Esophagus squamous epithelium (tissue), 4 donors: Measurements from ENCODE around the gene FCSK.

Experiments used
- CTCF ChIP-seq, 6 experiments: fragments of 450-650 bp in 4 of 6; fragments of 200-600 bp in 2 of 6; sonication (generic) in 2 of 6; IDR thresholded peaks; one replicate each; pipeline ENCODE4 v1.5.1; 2016 to 2019; ENCODE audit warnings: antibody characterized with exemption in 6 of 6, mild to moderate bottlenecking in 4 of 6, moderate library complexity in 4 of 6
- POLR2A ChIP-seq, 4 donors: fragments of 450-650 bp; IDR thresholded peaks; one replicate each; pipeline ENCODE4 v1.6.1; 2017; ENCODE audit warnings: antibody characterized with exemption in 4 of 4, mild to moderate bottlenecking in 4 of 4, moderate library complexity in 3 of 4

DNA sequence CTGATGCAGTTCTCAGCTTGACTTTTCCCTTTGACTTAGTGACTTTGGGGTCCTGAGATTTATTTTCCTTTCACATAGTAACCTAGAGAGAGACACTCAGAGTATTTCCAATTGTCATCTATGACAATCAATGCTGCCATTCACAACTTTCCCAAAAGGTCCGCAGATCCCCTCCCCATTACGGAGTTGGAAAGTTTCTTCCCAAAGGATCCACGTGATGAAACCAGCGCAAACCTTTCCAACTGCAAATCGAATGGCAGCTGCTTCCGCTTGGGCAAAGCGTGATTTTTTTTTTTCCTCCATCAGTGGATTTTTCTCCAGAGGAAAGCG, 538 bp upstream of the FCSK start:
- TF ChIP-seq CTCF (IDR thresholded peaks at IDR 0.05) (no peak), POLR2A (IDR thresholded peaks at IDR 0.05) (no peak)
